RWPE2 (cell line): ENCODE data around the gene SIL1.
A peak's percentile ranks its signal among the peaks of the same experiment; 100 is the strongest.

Experiments used
- ATAC-seq: fragments of 200-7000 bp; cut with Tn5 transposase; 3 replicates; pipeline ENCODE4 v1.9.1; 2021; ENCODE audit warnings: low read depth
- DNase-seq: peaks from one replicate; pipeline ENCODE4 v3.0.0-alpha.2; 2020; ENCODE audit warnings: low spot score
- H3K27ac ChIP-seq: fragments of 450-650 bp; 2 replicates; pipeline ENCODE4 v1.5.1; 2017; ENCODE audit warnings: mild to moderate bottlenecking; ENCODE audit not compliant: poor library complexity, severe bottlenecking
- H3K27me3 ChIP-seq: fragments of 250-450 bp; sonication (Bioruptor Pico); 2 replicates; pipeline ENCODE4 v1.5.1; 2021; ENCODE audit warnings: mild to moderate bottlenecking, moderate library complexity; ENCODE audit not compliant: insufficient read depth, poor library complexity, severe bottlenecking
- H3K36me3 ChIP-seq: fragments of 250-450 bp; sonication (Bioruptor Pico); 2 replicates; pipeline ENCODE4 v1.5.1; 2020; ENCODE audit warnings: low read depth, mild to moderate bottlenecking, moderate library complexity
- H3K4me1 ChIP-seq: fragments of 250-450 bp; sonication (Bioruptor Pico); 2 replicates; pipeline ENCODE4 v1.5.1; 2021; ENCODE audit warnings: mild to moderate bottlenecking, moderate library complexity; ENCODE audit not compliant: insufficient read depth, poor library complexity, severe bottlenecking
- H3K4me3 ChIP-seq: fragments of 250-450 bp; sonication (Bioruptor Pico); 2 replicates; pipeline ENCODE4 v1.5.1; 2021; ENCODE audit warnings: mild to moderate bottlenecking, moderate library complexity; ENCODE audit not compliant: severe bottlenecking
- H3K9me3 ChIP-seq: fragments of 250-450 bp; sonication (Bioruptor Pico); 2 replicates; pipeline ENCODE4 v1.5.1; 2021; ENCODE audit warnings: mild to moderate bottlenecking, moderate library complexity; ENCODE audit not compliant: severe bottlenecking
- TF ChIP-seq, protein P1 (sequence below): fragments of 450-650 bp; IDR thresholded peaks from one replicate; pipeline ENCODE4 v1.5.1; 2017; ENCODE audit warnings: mild to moderate bottlenecking, moderate library complexity; ENCODE audit not compliant: poor library complexity, severe bottlenecking

SIL1 gene

DNA sequence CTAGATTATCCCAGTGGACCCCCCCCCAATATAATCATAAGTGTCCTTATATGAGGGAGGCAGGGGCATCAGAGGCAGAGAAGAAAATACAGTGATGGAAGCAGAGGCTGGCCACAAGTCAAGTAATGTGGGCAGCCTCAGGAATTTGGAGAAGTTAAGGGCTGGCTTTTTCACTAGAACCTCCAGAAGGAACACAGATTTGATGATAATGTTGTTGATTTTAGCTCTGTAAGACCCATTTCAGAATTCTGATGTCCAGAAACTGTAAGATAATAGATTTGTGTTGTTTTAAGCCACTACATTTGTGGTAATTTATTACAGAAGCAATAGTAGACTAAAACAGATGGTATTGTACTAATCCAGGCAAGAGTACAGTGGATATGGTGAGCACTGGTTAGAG, 286.7 kb downstream of the SIL1 start:
- H3K27ac ChIP-seq, result no peak overlapping the region
- TF ChIP-seq, protein P1, sequence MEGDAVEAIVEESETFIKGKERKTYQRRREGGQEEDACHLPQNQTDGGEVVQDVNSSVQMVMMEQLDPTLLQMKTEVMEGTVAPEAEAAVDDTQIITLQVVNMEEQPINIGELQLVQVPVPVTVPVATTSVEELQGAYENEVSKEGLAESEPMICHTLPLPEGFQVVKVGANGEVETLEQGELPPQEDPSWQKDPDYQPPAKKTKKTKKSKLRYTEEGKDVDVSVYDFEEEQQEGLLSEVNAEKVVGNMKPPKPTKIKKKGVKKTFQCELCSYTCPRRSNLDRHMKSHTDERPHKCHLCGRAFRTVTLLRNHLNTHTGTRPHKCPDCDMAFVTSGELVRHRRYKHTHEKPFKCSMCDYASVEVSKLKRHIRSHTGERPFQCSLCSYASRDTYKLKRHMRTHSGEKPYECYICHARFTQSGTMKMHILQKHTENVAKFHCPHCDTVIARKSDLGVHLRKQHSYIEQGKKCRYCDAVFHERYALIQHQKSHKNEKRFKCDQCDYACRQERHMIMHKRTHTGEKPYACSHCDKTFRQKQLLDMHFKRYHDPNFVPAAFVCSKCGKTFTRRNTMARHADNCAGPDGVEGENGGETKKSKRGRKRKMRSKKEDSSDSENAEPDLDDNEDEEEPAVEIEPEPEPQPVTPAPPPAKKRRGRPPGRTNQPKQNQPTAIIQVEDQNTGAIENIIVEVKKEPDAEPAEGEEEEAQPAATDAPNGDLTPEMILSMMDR, result no peak
- DNase-seq (no peak), ATAC-seq (no peak)
- H3K4me1 ChIP-seq, result no peaks in the 10 kb centered on the region
- no peaks in the 10 kb centered on the region for H3K27me3 ChIP-seq
- H3K9me3 ChIP-seq, result no peaks in the 10 kb centered on the region
- H3K4me3 ChIP-seq, result no peak overlapping the region
- H3K36me3 ChIP-seq, result peaks cover 71% of the 10 kb centered on the region

DNA sequence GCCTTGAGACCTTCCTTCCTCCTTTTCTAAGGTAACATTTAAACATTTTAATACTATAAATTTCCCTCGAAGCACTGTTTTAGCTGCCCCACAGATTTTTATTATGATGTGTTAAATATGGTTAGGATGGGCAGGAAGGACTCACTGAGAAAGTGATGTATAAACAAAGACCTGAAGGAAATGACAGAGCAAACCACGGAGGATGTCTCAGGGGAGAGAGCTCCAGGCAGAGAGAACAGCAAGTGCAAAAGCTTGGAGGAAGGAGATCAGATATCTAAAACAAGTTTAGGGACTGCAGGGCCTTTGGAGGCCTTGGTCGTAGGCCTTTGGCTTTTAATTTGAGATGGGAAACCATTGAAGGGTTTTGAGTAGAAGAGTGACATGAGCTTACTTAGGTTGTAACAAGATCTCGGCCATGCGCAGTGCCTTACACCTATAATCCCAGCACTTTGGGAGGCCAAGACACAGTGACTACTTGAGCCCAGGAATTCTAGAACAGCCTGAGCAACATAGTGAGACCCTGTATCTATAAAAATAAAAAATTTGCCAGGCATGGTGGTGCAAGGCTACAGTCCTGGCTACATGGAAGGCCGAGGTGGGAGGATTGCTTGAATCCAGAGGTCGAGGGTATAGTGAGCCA, 287.5 kb downstream of the SIL1 start:
- TF ChIP-seq, protein P1, result no peak
- Histone ChIP-seq H3K9me3 (no peaks in the 10 kb centered on the region), H3K27ac (no peak overlapping the region), H3K4me1 (peaks cover 2% of the 10 kb centered on the region), H3K4me3 (no peak overlapping the region), H3K27me3 (no peaks in the 10 kb centered on the region), H3K36me3 (peaks cover 77% of the 10 kb centered on the region)
- ATAC-seq, result no peak
- no peak for DNase-seq

DNA sequence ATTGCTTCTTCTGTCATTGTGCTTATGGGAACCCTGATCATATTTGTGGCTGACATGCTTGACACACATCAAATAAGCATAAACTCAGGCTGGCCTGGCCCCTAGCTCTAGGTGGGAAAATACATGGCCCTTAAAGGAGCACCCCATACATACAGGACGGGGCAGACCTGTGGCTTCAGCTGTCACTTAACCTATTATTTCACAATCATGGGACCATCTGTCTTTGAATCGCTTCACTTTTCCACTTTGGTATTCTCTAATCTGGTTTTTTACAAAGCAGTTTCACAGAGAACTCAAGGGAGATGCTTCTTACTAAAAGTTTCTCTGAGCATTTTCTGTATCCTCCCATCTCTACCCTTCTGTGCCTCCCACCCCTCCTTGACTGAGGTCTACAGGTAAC, 288.4 kb downstream of the SIL1 start:
- DNase-seq (no peak), ATAC-seq (no peak)
- H3K4me3 ChIP-seq, result no peak overlapping the region
- H3K27me3 ChIP-seq, result no peaks in the 10 kb centered on the region
- H3K4me1 ChIP-seq, result peaks cover 8% of the 10 kb centered on the region
- H3K36me3 ChIP-seq, result peaks cover 75% of the 10 kb centered on the region
- no peaks in the 10 kb centered on the region for H3K9me3 ChIP-seq
- no peak overlapping the region for H3K27ac ChIP-seq
- TF ChIP-seq, protein P1, result no peak

DNA sequence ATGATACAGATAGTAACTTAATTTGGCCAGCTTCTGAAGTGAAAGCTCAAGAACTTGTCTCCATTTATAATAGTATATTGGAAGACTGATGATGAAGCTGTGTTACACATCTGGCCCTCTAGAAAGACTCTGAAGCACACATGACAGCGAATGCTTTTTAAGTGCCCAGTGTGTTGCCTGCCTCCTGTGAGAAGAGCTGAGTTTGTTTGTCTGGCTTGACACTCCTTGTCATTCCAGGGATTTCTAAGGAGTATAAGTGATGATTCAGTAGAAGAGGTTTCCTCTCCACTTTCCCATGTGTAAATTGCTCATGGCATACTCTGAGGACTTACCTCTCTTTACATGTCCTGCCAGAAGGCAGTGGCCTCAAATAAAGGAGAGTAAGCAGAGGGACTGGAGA, 292.6 kb downstream of the SIL1 start:
- TF ChIP-seq, protein P1, result no peak
- Histone ChIP-seq H3K27ac (peak overlapping the region; percentile 76), H3K36me3 (peaks cover 69% of the 10 kb centered on the region), H3K27me3 (no peaks in the 10 kb centered on the region), H3K4me1 (peaks cover 30% of the 10 kb centered on the region), H3K4me3 (no peak overlapping the region), H3K9me3 (no peaks in the 10 kb centered on the region)
- DNase-seq (no peak), ATAC-seq (peak; percentile 83)

DNA sequence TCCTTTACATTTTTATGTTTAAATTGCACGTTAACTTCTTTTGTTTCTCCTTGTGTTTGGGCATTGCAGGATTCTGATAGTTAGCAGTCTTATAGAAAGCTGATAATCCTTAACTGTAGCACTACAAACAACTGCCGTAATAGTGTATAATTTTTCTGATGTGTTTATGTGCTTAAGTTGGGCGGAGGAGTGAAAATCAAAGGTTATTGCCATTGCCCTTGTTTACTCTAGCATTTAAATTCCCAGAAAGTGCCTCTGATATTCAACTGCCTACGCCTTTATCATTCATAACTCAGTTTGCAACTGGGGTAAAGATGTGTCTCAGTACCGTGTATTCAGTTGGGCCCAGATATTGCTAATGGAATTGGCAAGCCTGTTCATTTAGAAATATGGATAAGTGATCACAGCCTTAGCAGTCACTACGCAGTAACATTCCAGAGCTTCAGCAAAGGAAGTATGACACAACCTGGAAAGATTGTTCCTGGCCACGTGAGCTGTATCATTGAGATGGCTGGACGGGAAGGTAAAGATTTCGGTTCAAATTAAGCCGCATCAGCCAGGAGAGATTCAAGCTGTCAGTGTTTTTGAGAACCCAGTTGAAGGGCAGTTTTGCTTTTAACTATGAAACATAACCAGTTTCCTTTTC, 294.9 kb downstream of the SIL1 start:
- H3K27ac ChIP-seq, result peak overlapping the region; percentile 76
- no peak overlapping the region for H3K4me3 ChIP-seq
- no peaks in the 10 kb centered on the region for H3K9me3 ChIP-seq
- no peaks in the 10 kb centered on the region for H3K27me3 ChIP-seq
- DNase-seq (no peak), ATAC-seq (peak; percentile 71)
- H3K4me1 ChIP-seq, result peaks cover 51% of the 10 kb centered on the region
- peaks cover 68% of the 10 kb centered on the region for H3K36me3 ChIP-seq
- TF ChIP-seq, protein P1, result no peak
